NCI-H1417 (cell line): ENCODE measurements around the gene TMEM59L.

Experiments
- DNase-seq, 3 experiments: peaks; one replicate each; lab custom pipeline; 2025; lab: John Stamatoyannopoulos, UW

TMEM59L gene

DNA sequence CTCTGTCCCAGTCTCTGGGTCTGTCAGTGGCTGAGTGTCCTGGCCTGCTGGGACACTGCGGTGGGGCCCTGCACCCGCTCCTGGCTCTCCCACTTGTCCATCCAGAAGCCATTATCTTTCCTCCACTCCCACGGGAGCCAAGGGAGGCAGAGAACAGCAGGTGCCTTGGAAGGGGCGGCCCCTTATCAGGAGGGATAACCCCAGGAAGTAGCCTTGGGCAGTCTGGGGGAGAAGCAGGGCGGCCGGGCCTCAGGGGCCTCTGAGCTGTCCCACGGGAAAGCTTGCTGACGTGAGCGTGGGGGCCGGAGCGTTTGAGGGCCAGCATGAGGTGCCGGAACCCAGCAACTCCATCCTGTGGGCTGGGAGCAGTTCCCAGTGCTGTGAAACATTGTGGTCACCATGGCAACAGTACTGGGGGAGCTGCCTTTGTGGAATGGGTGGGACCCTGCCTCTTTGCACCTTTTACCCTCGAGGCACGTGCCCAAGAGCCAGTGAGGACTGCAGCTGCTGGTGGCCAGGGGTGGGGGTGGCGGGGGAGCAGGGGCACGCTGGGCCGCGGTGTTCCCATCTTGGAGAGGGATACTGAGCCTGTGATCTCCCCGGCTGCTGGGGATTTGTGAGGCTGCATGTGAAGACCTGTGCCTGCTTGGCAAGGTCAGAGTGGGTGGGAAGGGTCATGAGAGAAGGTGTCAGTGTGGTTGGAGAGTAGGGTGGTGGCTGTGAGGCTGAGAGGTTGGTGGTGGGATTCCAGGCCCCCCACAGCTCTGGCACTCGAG lies 45.1 kb downstream of the TMEM59L start:
- peak in 2 of 3 experiments; percentile 57 to 81 for DNase-seq

GRCh38 chr19:18658366-18658855 lies 45.7 kb downstream of the TMEM59L start:
- DNase-seq = no peak

DNA sequence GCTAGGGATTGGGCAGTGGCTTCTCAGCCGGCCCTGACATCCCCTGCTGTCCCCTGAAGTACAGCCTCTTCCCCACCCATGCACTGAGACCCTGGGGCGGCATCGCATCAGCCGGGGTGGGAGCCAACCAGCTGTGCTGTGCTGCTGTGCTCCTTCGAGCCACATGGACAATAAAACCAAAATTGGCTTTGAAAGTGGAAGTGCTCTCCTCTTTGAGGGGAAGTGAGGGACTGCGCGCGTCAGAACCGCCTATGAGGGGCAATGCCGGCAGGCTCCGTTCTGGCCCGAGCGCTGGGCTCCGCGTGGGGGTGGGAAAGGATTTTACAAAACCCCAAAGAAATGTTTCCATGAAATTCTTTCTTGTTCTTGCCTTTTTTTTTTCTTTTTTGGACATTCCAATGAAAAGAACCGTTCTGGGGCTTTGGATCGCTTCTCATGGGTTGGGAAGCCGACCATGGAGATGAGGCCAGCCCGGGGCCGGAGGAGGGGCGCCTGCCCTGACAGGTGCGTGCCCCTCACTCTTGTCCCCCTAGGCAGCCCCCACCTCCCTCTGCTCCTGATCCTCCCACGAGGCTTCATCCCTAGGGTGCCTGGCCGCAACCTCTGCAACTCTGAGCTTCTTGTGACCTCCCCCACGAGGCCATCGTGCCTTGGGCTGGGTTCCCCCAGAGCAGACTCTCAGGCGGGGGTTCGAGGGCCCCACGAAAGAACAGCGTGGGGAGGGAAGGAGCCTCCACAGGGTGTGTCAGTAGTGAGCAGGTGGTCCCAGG lies 46.8 kb downstream of the TMEM59L start:
- DNase-seq = no peak

GRCh38 chr19:18660051-18660910 lies 47.6 kb downstream of the TMEM59L start:
- DNase-seq = no peak

- no peak for DNase-seq
Observed at GRCh38 chr19:18660939-18661670, 48.4 kb downstream of the TMEM59L start.

- DNase-seq = no peak
Observed at GRCh38 chr19:18662972-18663732, 50.5 kb downstream of the TMEM59L start.

DNA sequence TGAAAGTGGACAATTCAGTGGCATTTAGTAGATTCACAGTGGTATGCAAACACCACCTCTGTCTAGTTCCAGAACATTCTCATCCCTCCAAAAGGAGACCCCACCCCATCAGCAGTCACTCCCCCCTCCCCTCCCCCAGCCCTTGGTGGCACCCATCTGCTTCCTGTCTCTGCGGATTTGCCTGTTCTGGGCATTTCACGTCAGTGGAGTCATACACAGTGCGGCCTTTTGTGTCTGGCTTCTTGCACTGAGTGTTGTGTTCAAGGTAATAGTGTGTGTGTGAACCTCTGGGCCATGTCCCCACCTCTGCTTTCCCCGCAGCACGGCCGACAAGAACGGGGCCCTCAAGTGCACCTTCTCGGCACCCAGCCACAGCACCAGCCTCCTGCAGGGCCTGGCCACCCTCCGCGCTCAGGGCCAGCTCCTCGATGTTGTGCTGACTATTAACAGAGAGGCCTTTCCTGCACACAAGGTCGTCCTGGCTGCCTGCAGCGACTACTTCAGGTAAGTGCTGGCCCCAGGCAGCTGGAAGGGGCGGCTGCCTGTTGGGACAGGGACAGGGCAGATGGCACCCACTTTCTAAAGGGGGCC lies 51.4 kb downstream of the TMEM59L start:
- DNase-seq = no peak

DNA sequence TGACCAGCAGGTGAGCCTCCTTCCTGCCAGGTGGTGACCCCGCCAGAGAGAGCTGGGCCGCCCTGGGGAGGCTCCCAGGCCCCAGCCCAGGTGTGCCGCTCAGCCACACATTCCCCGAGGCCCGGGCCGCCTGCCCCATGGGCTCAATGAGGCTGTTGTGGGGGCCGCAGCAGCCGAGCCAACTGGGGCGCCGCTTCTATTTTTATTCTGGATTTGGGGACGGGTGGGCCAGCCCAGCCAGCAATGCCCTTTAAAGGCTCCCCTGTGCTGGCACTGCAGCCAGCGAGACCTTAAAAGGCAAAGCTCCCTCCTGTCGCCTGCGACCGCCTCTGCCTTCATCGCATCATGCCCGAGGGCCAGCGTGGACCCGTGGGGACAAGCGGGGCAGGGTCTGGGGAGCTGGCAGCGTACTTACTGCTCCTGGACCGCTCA lies 53.1 kb downstream of the TMEM59L start:
- no peak for DNase-seq

GRCh38 chr19:18666317-18666716 lies 53.6 kb downstream of the TMEM59L start:
- no peak for DNase-seq

DNA sequence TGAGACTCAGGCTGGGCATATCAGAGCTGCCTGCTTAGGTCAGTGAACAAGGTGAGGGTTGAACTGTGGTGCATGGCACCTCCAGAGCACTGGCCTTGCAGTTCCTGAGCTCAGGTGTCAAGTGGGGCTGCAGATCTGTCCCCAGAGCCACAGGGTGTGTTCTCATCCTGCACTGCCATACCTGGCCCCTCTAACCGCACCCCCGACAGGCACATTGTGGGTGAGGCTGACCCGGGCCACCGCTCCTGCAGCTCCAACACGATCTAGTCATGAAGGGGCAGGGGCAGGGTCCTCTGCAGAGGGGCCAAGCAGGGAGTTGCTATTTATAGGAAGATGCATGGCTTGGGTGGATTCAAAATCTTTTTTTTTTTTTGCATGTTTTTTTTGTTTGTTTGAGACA lies 54.1 kb downstream of the TMEM59L start:
- DNase-seq = no peak

- no peak for DNase-seq
Observed at GRCh38 chr19:18667531-18668251, 55.0 kb downstream of the TMEM59L start.

DNA sequence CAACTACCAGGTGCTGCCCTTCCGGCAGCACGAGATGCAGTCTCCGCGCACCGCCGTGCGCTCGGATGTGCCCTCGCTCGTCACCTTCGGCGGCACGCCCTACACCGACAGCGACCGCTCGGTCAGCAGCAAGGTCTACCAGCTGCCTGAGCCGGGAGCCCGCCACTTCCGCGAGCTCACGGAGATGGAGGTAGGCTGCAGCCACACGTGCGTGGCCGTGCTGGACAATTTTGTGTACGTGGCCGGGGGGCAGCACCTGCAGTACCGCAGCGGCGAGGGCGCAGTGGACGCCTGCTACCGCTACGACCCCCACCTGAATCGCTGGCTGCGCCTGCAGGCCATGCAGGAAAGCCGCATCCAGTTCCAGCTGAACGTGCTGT lies 55.6 kb downstream of the TMEM59L start:
- DNase-seq = no peak

GRCh38 chr19:18668744-18669523 lies 56.3 kb downstream of the TMEM59L start:
- DNase-seq = no peak

DNA sequence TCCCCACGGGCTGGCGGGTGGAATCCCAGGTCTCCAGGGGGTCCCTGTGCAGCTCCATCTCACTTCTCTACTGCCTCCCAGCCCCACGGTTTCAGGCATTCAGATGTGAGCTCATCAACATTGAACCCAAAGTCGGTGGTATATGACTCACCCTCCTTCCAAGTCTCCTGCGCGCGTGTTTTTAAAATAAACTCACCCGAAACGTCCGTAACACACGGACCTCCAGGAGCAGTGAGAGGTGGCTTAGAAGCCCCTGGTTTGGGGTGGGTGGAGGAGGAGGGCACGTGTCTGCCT lies 56.8 kb downstream of the TMEM59L start:
- DNase-seq = no peak

DNA sequence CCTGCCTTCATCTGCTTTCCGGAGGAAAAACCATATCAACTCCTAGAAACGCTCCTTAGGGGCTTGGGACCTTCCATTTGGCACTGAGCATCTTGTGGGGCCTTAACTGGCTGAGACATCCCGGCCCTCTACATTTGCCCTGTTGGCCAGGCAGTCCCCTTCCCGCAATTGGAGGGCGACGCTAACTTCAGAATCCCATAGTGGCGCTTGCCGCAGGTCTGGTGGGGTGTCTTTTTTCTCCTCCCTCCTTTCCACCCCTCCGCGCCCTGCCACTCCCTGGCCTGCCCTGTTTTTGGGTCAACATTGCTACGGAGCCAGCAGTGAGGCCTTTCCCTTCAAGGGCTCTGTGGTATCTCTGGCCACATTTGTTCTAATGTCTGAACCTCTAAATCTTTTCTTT lies 57.2 kb downstream of the TMEM59L start:
- no peak for DNase-seq

DNA sequence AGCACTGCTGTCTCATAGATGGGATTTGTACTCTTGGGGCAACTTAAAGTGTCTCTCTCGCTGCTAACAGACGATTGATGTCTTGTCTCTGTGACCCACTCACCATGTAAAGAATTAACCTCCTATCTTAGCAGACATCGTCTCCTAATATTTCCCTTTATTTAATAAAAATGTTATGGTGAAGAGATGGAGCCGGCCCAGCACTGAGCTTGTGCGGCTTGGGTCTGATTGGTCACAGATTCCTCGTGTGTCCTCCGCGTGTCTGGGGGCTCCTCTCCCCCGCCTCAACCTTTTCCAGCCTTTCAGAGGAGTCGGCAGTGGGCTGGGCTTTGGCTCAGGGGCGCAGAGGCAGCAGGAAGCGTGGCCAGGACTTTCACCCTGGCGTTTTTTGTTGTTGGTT lies 57.6 kb downstream of the TMEM59L start:
- DNase-seq = no peak
